Omental fat pad (tissue), 4 donors: ENCODE results near the gene HEY2. TPM values are rescaled to one million over a fixed set of nuclear protein-coding genes. Genes with fewer than 3 reads are reported as not detected.

Source experiments
- ATAC-seq: fragments of 150-250 bp; one replicate; pipeline ENCODE4 v1.9.1; 2016; ENCODE audit warnings: mild to moderate bottlenecking, moderate library complexity; ENCODE audit not compliant: low FRiP score
- DNase-seq: peaks from one replicate; pipeline ENCODE4 v3.0.0-alpha.2; 2019; ENCODE audit warnings: low spot score
- CTCF ChIP-seq, 3 donors: fragments of 450-650 bp; IDR thresholded peaks; one replicate each; pipeline ENCODE4 v1.5.1; 2016 to 2017; ENCODE audit warnings: antibody characterized with exemption in 3 of 3, mild to moderate bottlenecking in 3 of 3, moderate library complexity in 2 of 3
- total RNA-seq, 4 donors: library from RNA; depleted of rRNA; stranded (reverse); fragments of >200 nt; gene quantifications; one replicate each; pipeline ENCODE4 v1.1.0, GENCODE V29; 2016

The HEY2 gene
- total RNA-seq, 4 donors from 2014 or later: 0.24 to 3.2 (median 1.5) TPM

- no peak for ATAC-seq
- no peak for DNase-seq
- peak in 1 of 3 donors; percentile 5 for TF ChIP-seq CTCF (IDR thresholded peaks at IDR 0.05)
Measured at GRCh38 chr6:125791820-125792165, 42.4 kb downstream of the HEY2 start.

DNA sequence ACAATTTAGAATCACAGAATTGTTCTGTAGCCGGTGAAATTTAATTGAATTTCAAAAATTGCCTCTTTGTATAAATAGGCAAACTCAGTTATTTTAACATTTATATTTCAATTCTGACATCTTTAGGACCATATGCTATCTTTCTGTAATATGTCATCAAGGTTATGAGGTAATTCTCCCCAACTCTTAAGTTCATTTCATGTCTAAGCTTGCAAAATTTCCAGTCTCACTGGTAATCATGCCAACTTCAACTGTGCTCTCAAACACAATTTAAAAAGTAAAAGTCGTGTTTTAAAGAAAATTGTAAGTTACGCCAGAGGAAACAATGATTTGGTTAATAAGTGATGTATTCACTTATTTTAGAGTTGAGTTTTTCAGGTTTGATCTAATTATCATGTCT lies 42.7 kb downstream of the HEY2 start:
- DNase-seq (no peak), ATAC-seq (no peak)
- TF ChIP-seq CTCF (IDR thresholded peaks at IDR 0.05): no peak

DNA sequence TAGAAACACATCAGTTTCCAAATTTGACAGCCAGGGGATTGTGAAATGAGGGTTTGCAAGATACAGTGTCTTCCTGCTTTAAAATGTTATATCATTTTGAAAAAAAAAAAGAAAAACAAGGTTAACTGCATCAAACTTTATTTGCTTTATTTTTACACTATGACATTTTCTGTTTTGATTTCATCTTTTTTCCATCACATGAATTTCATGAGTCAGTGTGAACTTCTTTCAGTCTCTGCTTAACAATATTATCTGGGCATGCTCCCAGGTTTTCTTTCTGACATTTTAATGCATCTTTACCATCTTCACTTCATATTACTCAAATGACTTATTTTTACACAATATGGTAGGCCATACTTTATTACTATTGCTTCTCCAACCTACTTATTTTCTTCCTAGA lies 43.2 kb downstream of the HEY2 start:
- ATAC-seq (no peak), DNase-seq (no peak)
- no peak for TF ChIP-seq CTCF (IDR thresholded peaks at IDR 0.05)

DNA sequence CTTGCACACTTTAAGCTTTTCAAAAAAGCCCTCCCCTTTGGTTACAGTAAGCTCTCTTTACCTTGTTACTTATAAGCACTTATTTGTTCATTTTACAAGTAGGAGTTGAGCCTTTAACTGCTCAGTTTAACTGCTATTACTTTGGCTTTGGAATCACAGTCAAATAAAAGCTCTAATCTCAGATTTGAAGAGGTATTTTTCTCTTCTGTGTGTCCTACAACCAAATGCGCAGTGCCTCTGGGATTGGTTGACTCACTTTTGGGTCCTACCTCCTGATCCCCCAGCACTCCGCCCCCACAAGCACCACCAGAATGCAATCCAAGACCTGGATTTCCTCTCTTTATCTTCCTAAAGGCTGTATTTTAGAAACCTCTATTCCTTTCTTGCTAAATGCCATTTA lies 43.8 kb downstream of the HEY2 start:
- DNase-seq (no peak), ATAC-seq (no peak)
- TF ChIP-seq CTCF (IDR thresholded peaks at IDR 0.05): no peak

DNA sequence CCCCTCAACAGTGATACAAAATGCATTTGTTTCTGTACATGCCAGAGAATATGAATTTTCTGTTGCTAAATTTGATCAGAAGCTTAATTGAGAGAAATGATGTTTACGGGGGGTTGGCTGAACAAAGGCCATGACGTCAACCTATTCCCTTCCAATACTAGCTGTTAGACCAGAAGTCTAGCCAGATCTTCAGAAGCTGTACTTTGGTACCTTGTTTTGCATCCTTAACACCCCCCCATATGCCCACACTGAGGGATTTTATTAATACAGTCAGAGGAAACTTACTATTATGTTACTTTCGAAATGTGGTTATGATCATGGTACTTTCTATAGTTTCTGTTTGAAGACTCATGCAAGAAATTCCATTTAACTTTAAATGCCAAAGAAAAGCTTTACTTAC lies 44.4 kb downstream of the HEY2 start:
- no peak for DNase-seq
- ATAC-seq: no peak
- no peak for TF ChIP-seq CTCF (IDR thresholded peaks at IDR 0.05)

DNA sequence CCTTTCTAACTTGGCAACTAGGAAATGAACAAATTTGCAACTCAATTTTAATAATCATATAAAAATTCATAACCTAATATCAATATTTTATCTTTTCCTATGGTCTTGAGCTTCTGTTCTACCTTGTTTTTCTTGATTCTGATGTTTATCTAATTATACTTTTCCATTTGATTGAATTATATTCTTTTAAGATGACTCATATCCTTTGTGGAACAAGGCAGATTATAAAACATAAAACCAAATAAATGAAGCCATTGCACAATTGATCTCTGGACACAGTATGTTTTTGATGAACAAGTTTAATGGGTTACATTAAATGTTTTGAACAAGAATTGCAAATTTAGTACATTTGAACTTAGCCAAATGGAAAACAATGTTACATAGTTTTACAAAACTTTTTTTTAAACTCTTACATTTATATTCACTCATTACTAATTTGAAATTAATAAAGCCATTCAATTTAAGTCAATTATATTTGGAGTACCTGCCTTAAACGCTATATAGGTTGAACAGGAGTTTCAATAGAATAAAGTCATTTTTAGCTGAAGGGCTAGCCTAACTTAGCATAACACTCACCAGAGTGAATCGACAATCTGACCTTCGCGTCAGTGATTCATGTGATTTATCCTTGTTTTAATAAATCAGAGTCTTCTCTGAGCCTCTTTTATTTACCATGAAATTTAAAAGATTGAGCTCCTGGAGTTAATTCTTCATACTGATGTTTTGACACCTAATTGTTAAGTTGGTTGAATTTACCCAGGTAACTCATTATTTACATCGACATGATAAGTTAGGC lies 45.1 kb downstream of the HEY2 start:
- no peak for ATAC-seq
- TF ChIP-seq CTCF (IDR thresholded peaks at IDR 0.05): no peak
- DNase-seq: no peak

DNA sequence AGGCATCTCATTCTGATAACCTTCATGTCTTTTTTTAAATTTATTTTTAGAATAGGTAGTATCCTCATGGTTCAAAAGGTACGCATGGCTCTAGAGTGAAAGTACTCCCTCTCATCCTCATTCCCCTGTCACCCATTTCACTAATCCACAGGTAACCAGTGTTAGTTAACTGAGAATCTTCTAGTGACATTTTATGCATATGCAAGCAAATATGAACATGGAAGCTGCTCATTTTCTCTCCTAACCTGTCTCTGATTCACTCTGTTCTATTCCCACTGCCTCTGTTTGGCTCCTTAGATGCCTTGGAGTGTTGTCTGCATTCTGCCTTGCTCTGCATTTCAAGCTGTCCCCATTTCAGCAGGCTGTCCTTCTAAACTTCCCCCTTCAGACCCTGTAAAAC lies 45.9 kb downstream of the HEY2 start:
- TF ChIP-seq CTCF (IDR thresholded peaks at IDR 0.05): no peak
- ATAC-seq: no peak
- DNase-seq: no peak
